ENCODE measurements around the gene JMJD8.

The JMJD8 gene

GRCh38 chr16:675884-676564 is 8.1 kb downstream of the JMJD8 start:
- no peak for DNase-seq (ENCODE audit: low read depth, low spot score)

DNA sequence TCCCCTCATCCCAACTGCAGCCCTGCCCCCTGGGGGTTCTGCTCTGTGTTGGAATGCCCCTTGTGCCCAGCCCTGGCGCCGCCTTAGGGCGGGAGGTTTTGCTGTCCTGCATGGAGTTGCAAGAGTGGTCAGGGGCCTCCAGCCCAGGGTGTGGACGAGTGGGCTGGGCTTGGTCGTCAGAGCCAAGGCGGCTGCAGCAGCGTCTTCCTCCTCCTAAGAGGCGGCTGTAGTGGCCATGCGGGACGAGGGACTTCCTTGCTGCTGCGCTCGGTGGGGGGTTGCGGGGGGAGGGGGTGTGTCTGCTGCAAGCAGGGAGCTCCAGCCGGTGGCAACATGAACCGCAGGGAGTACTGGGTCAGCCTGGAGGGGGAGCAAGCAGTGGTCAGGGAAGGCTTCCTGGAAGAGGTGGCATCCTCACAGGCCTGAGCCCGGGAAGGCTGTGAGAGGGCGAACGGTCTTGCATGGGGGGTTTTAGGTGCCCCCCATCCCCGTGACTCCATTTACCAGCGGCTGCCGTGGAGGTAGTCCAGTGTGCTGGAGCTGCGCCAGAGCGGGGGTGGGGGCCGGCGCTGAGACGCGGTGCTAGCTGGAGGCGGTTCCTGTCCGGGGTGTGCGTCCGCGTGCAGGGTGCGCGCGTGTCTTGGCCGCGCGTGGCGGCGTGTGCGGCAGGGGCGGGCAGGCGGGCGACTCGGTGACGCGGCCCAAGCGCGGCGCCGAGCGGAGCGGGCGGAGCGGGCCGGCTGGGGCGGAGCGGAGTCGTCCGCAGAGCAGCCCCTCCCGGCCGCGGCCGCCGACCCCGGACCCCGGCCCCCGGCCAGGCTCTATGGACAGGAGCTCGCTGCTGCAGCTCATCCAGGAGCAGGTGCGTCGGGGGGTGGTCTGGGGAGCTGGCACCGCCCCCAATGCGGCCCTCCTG is 8.9 kb downstream of the JMJD8 start, which contains the start of gene RHBDL1:
Gene RHBDL1 (plus strand): TSS at position 704 of the 916 bp plus-strand sequence. CDS start 120 bp downstream, at position 824.
- peak; percentile 48 for DNase-seq (ENCODE audit: low read depth, low spot score)

DNA sequence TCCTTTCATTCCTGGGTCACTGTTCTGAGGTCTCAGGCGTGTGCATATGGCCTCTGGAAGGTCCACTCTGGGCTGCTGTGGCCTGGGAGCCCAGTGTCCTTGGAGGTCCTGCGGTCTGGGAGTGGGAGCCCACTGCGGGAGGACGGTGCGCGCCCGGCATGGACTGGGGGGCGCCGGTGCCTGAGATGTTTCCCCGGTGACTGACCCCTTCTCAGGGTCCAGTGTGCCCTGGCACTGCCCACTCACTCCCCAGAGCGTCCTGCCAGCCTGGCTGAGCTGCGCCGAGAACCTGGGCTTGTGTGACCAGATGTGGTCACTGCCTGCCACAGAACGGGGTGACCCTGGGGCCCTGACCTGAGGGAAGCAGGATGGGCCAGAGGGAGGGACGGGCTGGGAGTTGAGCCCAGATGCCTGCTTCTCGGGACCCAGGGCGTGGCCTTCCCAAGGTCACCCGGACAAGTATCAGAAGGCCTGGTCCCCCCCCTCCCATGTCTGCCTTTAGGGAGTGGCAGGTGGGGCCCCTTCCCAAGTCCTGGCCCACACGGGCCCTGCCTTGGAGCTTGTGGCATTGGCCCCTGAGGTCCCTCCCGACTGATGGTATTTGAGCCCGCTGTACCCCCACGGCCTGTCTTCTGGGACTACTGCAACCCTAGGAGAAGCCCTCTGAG is 9.8 kb downstream of the JMJD8 start:
- DNase-seq (ENCODE audit: low read depth, low spot score) = no peak

- no peak for DNase-seq (ENCODE audit: low read depth, low spot score)
Observed at GRCh38 chr16:673399-673991, 10.6 kb downstream of the JMJD8 start.

DNA sequence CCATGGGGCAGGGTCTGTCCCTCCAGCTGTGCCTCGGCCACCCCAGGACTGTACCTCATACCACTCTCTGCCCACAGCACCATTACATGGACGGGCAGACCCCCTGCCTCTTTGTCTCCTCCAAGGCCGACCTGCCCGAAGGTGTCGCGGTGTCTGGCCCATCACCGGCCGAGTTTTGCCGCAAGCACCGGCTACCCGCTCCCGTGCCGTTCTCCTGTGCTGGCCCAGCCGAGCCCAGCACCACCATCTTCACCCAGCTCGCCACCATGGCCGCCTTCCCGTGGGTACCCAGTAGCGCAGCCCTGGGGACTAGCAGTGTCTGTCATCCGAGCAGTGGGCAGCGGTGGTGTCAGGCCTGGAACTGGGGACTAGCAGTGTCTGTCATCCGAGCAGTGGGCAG is 11.3 kb downstream of the JMJD8 start:
- no peak for DNase-seq (ENCODE audit: low read depth, low spot score)

DNA sequence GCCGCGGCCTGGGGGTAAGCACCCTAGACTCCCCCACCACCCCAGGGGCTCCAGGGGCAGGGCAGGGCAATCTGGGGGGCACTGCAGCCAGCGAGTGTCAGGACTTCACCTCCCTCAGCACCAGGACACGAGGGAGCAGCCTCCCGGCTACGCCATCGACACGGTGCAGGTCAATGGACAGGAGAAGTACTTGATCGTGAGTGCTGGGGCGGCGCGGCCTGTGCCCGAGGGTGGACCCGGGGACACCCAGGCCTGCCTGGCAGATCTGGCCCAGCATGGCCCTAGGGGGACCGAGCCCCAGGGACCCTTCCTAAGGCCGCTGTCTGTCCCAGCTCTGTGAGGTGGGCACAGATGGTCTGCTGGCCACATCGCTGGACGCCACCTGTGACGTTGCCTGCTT is 11.8 kb downstream of the JMJD8 start:
- DNase-seq (ENCODE audit: low read depth, low spot score) = no peak

DNA sequence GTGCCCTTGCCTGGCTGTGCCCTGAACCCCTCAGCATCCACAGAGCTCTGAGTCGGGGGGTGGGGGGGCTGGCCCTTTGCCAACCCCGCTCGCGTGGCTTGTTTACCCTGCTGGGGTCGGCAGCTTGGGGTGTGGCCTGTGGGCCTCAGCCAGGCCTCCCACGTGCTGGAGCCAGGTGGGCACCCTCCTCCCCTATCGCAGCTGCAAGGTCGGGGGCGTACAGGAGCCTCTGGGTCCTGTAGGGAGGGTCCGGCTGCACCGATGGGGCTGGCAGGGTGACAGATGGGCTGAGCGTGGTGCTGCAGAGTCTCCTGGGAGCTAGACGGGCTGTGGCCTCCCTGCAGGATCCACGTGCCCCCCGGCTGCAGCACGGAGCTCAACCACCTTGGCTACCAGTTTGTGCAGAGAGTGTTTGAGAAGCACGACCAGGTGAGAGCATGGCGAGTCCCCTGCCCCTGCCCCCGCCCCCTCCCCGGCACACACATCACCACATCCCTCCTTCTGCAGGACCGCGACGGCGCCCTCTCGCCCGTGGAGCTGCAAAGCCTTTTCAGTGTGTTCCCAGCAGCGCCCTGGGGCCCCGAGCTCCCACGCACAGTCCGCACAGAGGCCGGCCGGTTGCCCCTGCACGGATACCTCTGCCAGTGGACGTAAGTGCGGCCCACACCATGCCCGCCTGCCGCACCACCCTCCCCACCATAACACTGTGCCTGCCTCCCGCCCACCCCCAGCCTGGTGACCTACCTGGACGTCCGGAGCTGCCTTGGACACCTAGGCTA is 12.6 kb downstream of the JMJD8 start:
- DNase-seq (ENCODE audit: low read depth, low spot score) = no peak

DNA sequence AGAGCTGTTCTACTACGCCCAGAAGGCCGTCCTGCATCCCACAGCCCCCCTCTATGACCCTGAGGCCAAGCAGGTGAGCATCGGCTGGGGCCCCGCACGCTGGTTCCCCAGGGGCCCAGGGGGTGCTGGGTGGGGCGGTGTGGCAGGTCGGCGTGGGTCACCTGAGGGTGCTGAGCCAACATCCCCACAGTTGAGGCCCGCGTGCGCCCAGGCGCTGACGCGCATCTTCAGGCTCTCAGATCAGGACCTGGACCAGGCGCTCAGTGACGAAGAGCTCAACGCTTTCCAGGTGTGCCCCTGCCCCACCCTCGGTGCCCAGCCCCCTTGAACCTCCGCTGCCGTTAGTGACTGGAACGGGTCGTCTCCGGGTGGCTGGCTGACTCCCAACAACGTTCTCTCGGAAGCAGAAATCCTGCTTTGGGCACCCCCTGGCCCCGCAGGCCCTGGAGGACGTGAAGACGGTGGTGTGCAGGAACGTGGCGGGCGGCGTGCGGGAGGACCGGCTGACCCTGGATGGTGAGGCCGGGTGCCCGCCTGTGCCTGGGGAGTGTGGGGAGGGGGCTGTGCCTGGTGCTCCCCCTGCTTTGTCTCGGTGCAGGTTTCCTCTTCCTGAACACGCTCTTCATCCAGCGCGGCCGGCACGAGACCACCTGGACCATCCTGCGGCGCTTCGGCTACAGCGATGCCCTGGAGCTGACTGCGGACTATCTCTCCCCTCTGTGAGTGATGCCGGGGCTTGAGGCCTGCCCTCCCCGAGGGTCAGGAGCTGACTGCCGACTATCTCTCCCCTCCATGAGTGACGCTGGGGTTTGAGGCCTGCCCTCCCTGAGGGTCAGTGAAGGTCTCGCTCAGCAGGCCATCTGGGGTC is 13.4 kb downstream of the JMJD8 start:
- no peak for DNase-seq (ENCODE audit: low read depth, low spot score)

DNA sequence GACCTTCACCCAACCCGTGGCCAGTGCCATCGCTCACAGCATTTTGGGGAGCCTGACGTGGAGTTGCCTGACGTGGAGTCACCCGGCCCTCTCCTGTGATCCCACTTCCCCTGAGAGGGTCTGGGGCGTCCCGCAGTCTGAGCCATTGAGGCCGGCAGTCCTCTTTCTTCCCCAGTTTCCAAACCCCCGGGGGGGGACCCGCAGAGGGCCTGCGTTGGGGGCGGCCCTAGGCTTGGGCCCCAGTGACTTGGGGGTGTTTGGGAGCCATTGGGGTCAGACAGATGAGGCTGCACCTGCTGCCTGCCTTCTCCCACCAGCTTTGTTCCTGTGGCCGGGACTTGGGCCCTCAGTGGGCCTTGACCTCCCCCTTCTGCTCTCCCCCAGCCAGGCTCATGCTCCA is 14.5 kb downstream of the JMJD8 start:
- DNase-seq (ENCODE audit: low read depth, low spot score) = no peak

DNA sequence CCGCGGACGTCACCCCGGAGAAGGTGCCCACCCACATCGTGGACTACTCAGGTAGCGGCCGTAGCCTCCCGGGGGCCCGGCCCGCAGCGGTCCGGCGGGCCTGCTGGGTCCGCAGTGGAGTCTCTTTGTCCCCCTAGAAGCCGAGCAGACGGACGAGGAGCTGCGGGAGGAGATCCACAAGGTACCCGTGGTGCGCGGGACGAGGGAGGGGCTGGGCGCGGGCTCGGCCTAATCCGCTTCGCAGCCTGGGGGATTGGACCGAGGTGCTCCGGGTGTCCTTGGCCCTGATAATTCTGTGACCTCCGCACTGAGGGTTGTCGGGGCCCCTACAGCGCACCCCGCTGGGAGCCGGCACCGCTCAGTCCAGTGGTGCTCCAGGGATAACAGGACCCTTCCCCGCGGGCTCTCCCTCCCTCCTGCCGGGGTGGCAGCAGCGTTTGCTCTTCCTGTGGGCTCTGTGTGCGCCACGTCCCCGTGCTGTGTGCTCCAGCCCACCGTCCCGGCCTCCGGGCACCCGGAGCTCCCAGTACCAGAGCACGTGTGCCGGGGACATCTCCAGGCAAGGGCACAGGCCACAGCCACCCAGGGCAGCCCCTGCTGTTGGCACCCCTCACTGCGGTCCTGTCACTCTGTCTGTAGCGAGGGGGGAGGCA is 15.5 kb downstream of the JMJD8 start:
- peak; percentile 51 for DNase-seq (ENCODE audit: low read depth, low spot score)

GRCh38 chr16:667780-668518 is 16.2 kb downstream of the JMJD8 start, which contains the start of gene RHOT2:
TSS of gene RHOT2 (plus strand) at chr16:668132. CDS start at chr16:668200, 68 bp downstream.
- peak; percentile 98 for DNase-seq (ENCODE audit: low read depth, low spot score)

GRCh38 chr16:667113-667779 is 16.9 kb downstream of the JMJD8 start:
- DNase-seq (ENCODE audit: low read depth, low spot score) = no peak

GRCh38 chr16:666572-666971 is 17.6 kb downstream of the JMJD8 start:
- no peak for DNase-seq (ENCODE audit: low read depth, low spot score)

- no peak for DNase-seq (ENCODE audit: low read depth, low spot score)
Observed at GRCh38 chr16:662597-662996, 21.5 kb downstream of the JMJD8 start.

GRCh38 chr16:662095-662494 is 22.0 kb downstream of the JMJD8 start:
- DNase-seq (ENCODE audit: low read depth, low spot score) = no peak

DNA sequence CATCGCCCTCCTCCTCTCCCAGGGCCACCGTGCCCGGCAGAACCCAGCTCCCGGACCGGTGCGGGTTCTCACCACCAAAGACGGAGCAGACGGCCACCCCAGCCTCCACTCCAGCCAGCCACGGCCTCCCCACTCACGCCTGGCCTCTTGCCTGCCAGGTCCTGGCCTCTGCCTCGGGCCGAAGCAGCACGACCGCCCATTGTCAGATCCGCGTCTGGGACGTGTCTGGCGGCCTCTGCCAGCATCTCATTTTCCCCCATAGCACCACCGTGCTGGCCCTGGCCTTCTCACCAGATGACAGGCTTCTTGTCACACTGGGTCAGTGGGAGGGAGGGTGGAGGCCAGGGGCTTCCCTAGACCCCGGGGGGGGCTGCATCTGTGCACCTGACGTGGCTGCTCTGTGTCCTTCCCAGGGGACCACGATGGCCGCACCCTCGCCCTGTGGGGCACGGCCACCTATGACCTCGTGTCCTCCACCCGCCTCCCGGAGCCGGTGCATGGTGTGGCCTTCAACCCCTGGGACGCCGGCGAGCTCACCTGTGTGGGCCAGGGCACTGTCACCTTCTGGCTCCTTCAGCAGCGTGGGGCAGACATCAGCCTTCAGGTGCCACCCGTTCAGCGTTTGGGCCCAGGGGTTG is 22.8 kb downstream of the JMJD8 start:
- DNase-seq (ENCODE audit: low read depth, low spot score) = no peak

DNA sequence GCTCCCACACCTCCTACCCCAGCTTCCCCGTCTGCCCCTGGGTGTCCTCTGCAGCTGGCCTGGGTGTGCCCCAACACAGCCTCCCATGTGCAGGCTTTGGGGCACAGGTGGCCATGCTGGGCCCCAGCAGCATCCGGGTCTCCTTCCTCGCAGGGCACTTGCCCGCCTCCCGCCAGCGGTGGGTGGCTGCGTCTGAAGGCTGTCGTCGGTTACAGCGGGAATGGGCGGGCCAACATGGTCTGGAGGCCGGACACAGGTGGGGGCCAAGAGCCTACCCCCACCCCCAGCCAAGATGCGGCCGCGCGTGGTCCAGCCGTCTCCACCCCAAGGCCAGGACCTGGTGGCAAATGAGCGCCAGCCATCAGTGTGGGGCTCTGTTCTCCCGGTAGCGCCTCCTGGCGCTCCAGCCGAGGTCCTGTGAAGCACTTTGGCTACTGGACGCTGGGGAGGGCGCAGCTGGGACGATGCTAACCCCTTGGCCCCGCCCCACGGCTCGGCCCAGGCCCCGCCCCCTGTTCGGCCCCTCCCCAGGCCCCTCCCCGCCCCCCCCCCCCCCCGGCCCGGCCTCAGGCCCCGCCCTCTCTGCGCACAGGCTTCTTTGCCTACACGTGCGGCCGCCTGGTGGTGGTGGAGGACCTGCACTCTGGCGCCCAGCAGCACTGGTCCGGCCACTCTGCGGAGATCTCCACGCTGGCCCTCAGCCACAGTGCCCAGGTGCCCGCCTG is 23.5 kb downstream of the JMJD8 start:
- peak; percentile 90 for DNase-seq (ENCODE audit: low read depth, low spot score)

Data from astrocyte of the hippocampus (primary cell).